GM12872 (cell line): Measurements from ENCODE around the gene ATG4A.

Source experiments
- TF ChIP-seq, protein P1 (sequence below): IDR thresholded peaks from 3 replicates; pipeline ENCODE4 v1.5.1; 2011; ENCODE audit warnings: low read depth, mild to moderate bottlenecking, low read length, moderate library complexity; ENCODE audit not compliant: insufficient read depth

The ATG4A gene

DNA sequence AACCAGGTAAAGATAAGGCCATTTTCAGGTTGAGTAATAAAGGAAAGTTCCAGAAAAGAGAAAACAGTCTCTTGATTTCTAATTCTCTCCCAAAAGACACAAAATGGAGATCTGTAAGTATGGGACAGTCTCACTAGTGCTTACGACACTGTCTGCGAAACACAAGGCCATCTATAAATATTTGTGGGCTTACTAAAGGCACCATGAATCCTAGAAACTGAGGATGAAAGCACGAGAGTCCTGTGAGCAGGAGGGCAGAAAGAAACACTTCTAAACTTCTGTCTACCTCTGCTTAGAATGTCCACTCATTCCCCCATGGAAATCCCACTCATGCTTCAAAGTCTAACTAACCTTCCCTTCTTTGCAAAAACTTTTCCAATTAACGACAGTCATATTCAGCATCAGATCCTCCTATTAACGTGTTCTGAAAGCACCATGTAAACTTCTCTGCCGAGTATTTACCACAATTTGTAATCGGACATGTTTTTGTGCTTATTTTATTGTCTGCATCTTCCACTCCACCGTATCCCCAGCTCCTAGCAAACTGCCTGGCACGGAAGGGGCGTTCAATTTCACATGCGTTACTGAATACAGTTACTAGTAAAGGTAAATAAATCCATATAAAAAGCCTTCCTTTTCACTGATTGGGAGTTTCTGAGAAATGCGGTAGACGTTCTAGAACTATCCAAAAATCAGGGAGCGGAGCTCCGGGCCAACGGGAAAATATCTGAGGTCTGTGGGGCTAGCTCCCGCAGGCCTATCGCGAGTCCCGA, 901 bp upstream of the ATG4A start:
- TF ChIP-seq, protein P1, sequence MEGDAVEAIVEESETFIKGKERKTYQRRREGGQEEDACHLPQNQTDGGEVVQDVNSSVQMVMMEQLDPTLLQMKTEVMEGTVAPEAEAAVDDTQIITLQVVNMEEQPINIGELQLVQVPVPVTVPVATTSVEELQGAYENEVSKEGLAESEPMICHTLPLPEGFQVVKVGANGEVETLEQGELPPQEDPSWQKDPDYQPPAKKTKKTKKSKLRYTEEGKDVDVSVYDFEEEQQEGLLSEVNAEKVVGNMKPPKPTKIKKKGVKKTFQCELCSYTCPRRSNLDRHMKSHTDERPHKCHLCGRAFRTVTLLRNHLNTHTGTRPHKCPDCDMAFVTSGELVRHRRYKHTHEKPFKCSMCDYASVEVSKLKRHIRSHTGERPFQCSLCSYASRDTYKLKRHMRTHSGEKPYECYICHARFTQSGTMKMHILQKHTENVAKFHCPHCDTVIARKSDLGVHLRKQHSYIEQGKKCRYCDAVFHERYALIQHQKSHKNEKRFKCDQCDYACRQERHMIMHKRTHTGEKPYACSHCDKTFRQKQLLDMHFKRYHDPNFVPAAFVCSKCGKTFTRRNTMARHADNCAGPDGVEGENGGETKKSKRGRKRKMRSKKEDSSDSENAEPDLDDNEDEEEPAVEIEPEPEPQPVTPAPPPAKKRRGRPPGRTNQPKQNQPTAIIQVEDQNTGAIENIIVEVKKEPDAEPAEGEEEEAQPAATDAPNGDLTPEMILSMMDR = no peak

DNA sequence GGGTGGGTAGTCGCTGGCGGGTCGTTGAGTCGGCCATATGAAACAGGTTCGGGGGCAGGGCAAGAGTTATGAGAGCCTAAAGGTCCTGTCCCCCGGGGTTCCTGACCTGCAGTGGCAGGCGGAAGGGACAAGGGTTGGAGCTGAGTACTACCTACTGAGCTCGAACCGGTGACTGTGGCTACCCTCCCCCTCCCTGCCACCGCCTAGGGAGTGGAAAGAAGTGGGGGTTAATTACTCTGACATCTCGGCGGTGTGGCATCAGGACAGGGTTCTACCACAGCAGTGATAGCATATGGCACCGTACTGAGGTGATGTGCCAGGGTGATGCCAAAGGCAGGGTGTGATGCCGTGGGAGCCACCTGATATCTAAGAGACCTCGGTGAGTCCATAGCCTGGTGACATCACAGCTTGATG, 307 bp downstream of the ATG4A start:
- TF ChIP-seq, protein P1 = no peak

DNA sequence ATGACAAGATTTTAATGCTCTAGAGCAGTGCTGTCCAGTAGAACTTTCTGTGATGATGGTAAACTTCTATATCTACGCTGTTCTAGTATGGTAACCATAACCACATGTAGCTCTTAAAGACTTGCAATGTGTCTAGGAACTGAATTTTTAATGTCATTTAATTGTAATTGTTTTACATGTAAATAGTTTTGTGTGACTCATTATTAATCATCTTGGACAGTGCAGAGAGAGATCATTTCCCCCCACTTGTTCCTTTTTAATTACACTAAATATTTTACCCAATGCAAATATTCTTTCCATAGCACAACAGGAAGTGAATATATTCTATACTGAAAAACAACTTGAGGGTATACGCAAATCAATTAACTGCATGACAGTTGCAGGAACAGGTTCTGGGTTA, 5.8 kb downstream of the ATG4A start:
- TF ChIP-seq, protein P1 = no peak

DNA sequence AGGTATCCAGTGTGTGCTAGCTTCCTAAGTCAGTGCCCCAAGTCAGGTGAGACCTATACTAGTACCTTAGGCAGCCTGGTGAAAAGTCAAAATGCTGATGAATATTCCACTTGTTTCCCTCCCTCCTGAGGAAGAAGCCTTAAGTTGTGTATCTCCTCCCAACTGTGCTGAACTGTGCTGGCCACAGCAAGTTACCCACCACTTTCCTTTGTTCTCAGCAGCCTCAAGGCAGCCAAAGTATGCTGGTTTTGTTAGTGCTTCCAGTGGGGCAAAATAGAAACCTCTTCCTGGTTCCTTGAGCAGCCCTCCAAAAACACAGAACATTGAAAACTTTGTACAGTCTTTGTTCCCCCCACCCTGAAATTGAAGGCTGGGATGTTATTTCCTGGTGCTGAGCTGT, 13.9 kb downstream of the ATG4A start:
- TF ChIP-seq, protein P1 = no peak

DNA sequence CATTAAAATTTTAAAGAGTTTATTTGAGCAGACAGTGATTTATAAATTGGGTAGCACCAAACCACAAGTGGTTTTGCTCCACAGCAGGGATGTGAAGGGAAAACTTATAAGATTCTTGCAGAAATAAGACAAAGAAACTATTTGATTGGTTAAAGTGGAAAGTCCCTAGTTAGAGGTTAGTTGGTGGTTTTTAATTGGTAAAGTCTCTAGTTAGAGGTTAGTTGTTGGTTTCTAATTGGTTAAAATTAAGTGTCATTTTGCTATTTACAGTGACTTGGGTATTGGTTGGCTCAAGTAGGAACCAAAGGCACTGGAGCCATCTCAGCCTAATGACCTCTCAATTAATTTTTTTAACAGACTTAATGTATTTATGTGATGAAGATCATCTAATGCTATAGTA, 23.0 kb downstream of the ATG4A start:
- TF ChIP-seq, protein P1 = no peak

DNA sequence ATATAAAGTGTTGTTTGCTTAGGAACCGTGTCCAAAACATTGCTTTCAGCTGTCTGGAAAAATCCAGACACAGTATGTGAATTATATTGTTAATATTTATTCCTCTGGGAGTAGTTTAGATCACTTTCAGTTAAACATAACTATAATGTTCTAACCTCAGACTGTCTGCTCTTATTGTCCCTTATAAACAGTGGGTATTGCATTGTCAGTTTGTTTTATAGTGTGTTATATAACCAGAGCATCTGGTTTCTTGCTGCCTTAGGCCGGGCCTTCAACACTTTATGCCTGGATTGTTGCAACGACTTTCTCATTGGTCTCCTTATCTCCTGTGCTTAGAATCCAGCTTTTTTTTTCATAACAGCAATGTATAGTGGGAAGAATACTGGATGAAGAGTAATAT, 26.4 kb downstream of the ATG4A start:
- TF ChIP-seq, protein P1 = no peak

DNA sequence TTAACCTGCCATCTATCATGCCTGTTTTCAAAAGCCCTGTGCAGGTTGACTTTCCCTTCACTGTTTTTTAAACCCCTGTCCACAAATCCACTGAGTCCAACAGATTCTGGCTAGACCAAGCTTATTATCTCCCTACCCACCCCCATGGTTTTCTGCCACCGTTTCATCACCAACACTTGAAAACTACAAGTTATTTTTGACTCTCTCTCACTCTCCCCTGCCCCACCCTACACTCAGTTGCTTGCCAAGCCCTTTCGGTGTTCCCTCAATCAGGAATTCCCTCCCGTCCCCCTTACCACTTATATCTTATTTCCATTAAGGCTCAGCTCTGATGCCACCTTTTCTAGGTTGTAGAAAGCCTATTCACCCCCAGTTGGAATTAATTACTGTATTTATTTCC, 29.7 kb downstream of the ATG4A start:
- TF ChIP-seq, protein P1 = no peak

DNA sequence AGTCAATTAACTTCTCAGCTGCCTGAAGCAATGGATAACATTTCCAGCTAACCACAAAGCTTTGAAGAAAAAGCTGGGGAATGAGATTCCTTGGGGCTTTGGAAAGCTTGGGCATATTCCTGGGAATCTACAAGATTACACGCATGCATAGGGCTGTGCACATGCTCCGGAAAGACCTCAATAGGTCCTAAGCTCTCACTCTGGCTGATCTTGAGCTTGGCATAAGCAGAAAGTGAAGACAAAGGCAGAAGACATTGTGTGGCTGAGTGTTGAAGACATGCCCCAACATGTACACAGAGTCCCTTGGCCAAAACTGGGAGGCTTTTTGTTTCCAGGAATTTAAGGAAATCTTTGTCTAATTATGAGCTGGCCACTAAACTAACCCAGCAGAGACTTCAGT, 31.2 kb downstream of the ATG4A start:
- TF ChIP-seq, protein P1 = no peak
